HUES64 (cell line): Measurements from ENCODE around the gene BAG5.

ENCODE experiments used
- H3K27ac ChIP-seq: 2 replicates; pipeline ENCODE4 v1.7.0; 2013; ENCODE audit warnings: low read depth, low read length, inconsistent platforms
- H3K27me3 ChIP-seq: 2 replicates; pipeline ENCODE4 v1.6.1; 2013; ENCODE audit warnings: mild to moderate bottlenecking, low read length; ENCODE audit not compliant: insufficient read depth
- H3K36me3 ChIP-seq: 2 replicates; pipeline ENCODE4 v1.6.1; 2013; ENCODE audit warnings: mild to moderate bottlenecking, low read length; ENCODE audit not compliant: insufficient read depth
- H3K4me1 ChIP-seq: 2 replicates; pipeline ENCODE4 v1.6.1; 2013; ENCODE audit warnings: mild to moderate bottlenecking, low read length, moderate library complexity; ENCODE audit not compliant: insufficient read depth
- H3K4me3 ChIP-seq: 2 replicates; pipeline ENCODE4 v1.5.1; 2013; ENCODE audit warnings: mild to moderate bottlenecking, low read length, moderate library complexity
- H3K9ac ChIP-seq: 2 replicates; pipeline ENCODE4 v1.6.1; 2013; ENCODE audit warnings: mild to moderate bottlenecking, low read depth, low read length
- H3K9me3 ChIP-seq: 2 replicates; pipeline ENCODE4 v1.6.1; 2013; ENCODE audit warnings: low read depth, low read length; ENCODE audit not compliant: insufficient read depth
- WGBS: fragments of 150-250, 120-280 bp; methylation state at CpG from one replicate; pipeline ENCODE4 v1.1.7; 2013; ENCODE audit warnings: missing lambda C conversion rate; 5-methylcytosine and 5-hydroxymethylcytosine counted together

BAG5 gene

GRCh38 chr14:103551338-103551762 is 11.1 kb downstream of the BAG5 start:
- no peaks in the 10 kb centered on the region for H3K27me3 ChIP-seq
- H3K4me1 ChIP-seq: no peaks in the 10 kb centered on the region
- no peaks in the 10 kb centered on the region for H3K36me3 ChIP-seq
- no peak overlapping the region for H3K4me3 ChIP-seq
- no peak overlapping the region for H3K9ac ChIP-seq
- H3K9me3 ChIP-seq: no peaks in the 10 kb centered on the region
- H3K27ac ChIP-seq: no peak overlapping the region
- 91% methylated on average over 17 of the region's 17 CpGs for WGBS

GRCh38 chr14:103550451-103551337 is 11.8 kb downstream of the BAG5 start:
- Histone ChIP-seq H3K27ac (no peak overlapping the region), H3K9ac (no peak overlapping the region)

GRCh38 chr14:103549361-103550311 is 12.8 kb downstream of the BAG5 start:
- WGBS: 94% methylated on average over 30 of the region's 30 CpGs
- Histone ChIP-seq H3K27ac (no peak overlapping the region), H3K4me1 (no peaks in the 10 kb centered on the region), H3K36me3 (no peaks in the 10 kb centered on the region), H3K27me3 (no peaks in the 10 kb centered on the region), H3K4me3 (no peak overlapping the region), H3K9me3 (no peaks in the 10 kb centered on the region), H3K9ac (no peak overlapping the region)

More at GRCh38 chr14:103550451-103551337, 11.8 kb downstream of the BAG5 start:
- Histone ChIP-seq H3K4me3 (no peak overlapping the region), H3K36me3 (no peaks in the 10 kb centered on the region), H3K27me3 (no peaks in the 10 kb centered on the region), H3K4me1 (no peaks in the 10 kb centered on the region), H3K9me3 (no peaks in the 10 kb centered on the region)
- 91% methylated on average over 21 of the region's 22 CpGs for whole genome bisulfite sequencing

- H3K27me3 ChIP-seq: no peaks in the 10 kb centered on the region
- no peak overlapping the region for H3K4me3 ChIP-seq
- H3K36me3 ChIP-seq: no peaks in the 10 kb centered on the region
- no peaks in the 10 kb centered on the region for H3K9me3 ChIP-seq
- no peak overlapping the region for H3K9ac ChIP-seq
- no peak overlapping the region for H3K27ac ChIP-seq
- H3K4me1 ChIP-seq: peaks cover 4% of the 10 kb centered on the region
- 95% methylated on average over 27 of the region's 27 CpGs for WGBS
Observed at GRCh38 chr14:103548463-103549351, 13.8 kb downstream of the BAG5 start.

- Histone ChIP-seq H3K4me3 (no peak overlapping the region), H3K9me3 (no peaks in the 10 kb centered on the region), H3K36me3 (no peaks in the 10 kb centered on the region), H3K27ac (no peak overlapping the region), H3K4me1 (peaks cover 11% of the 10 kb centered on the region), H3K27me3 (no peaks in the 10 kb centered on the region), H3K9ac (no peak overlapping the region)
- WGBS: 87% methylated on average over 18 of the region's 18 CpGs
Observed at GRCh38 chr14:103547941-103548462, 14.5 kb downstream of the BAG5 start.

GRCh38 chr14:103547455-103547940 is 15.0 kb downstream of the BAG5 start:
- H3K27ac ChIP-seq: no peak overlapping the region
- no peaks in the 10 kb centered on the region for H3K9me3 ChIP-seq
- no peaks in the 10 kb centered on the region for H3K36me3 ChIP-seq
- 90% methylated on average over 11 of the region's 11 CpGs for WGBS
- H3K4me1 ChIP-seq: peaks cover 13% of the 10 kb centered on the region
- no peak overlapping the region for H3K4me3 ChIP-seq
- H3K9ac ChIP-seq: no peak overlapping the region
- H3K27me3 ChIP-seq: no peaks in the 10 kb centered on the region

- H3K27ac ChIP-seq: no peak overlapping the region
- no peaks in the 10 kb centered on the region for H3K36me3 ChIP-seq
- no peak overlapping the region for H3K4me3 ChIP-seq
- 38% methylated on average over 21 of the region's 21 CpGs for WGBS
- peaks cover 20% of the 10 kb centered on the region for H3K4me1 ChIP-seq
- H3K9ac ChIP-seq: no peak overlapping the region
- H3K9me3 ChIP-seq: no peaks in the 10 kb centered on the region
- no peaks in the 10 kb centered on the region for H3K27me3 ChIP-seq
Observed at GRCh38 chr14:103546652-103547454, 15.6 kb downstream of the BAG5 start.

GRCh38 chr14:103545915-103546651 is 16.4 kb downstream of the BAG5 start:
- Histone ChIP-seq H3K27me3 (no peaks in the 10 kb centered on the region), H3K9me3 (no peaks in the 10 kb centered on the region), H3K4me3 (no peak overlapping the region), H3K9ac (no peak overlapping the region), H3K27ac (no peak overlapping the region), H3K4me1 (peaks cover 24% of the 10 kb centered on the region), H3K36me3 (no peaks in the 10 kb centered on the region)
- 89% methylated on average over 27 of the region's 27 CpGs for whole genome bisulfite sequencing

- Histone ChIP-seq H3K36me3 (no peaks in the 10 kb centered on the region), H3K27me3 (no peaks in the 10 kb centered on the region), H3K9me3 (no peaks in the 10 kb centered on the region), H3K27ac (no peak overlapping the region), H3K4me3 (no peak overlapping the region), H3K4me1 (peaks cover 27% of the 10 kb centered on the region), H3K9ac (no peak overlapping the region)
- WGBS: 90% methylated on average over 29 of the region's 29 CpGs
Observed at GRCh38 chr14:103545219-103545914, 17.1 kb downstream of the BAG5 start.
